ENCODE results near the gene SEPTIN10.

DNA sequence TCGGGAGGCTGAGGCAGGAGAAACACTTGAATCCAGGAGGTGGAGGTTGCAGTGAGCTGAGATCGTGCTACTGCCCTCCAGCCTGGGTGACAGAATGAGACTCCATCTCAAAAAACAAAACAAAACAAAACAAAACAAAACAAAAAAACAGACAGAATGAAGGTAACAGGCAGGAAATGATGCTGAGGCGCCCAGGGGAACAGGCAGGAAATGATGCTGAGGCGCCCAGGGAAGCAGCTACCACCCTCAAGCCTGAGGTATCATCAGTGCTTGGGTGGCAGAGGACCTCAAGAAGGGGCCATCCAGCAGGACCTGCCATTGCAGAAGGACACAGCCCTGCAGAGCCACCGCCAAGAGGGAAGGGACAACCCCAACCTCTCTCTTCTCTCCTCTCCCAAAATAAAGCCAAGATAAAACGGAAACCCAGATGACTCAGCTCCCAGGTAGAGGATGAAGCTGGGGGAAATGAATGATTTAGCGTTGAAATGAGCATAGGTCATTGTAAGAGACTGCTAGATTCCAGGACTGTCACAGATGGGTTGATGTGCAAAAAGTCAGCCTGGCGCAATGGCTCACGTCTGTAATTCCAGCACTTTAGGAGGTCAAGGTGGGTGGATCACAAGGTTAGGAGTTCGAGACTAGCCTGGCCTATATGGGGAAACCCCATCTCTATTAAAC, 19.7 kb upstream of the SEPTIN10 start:
- TF ChIP-seq, protein P1, sequence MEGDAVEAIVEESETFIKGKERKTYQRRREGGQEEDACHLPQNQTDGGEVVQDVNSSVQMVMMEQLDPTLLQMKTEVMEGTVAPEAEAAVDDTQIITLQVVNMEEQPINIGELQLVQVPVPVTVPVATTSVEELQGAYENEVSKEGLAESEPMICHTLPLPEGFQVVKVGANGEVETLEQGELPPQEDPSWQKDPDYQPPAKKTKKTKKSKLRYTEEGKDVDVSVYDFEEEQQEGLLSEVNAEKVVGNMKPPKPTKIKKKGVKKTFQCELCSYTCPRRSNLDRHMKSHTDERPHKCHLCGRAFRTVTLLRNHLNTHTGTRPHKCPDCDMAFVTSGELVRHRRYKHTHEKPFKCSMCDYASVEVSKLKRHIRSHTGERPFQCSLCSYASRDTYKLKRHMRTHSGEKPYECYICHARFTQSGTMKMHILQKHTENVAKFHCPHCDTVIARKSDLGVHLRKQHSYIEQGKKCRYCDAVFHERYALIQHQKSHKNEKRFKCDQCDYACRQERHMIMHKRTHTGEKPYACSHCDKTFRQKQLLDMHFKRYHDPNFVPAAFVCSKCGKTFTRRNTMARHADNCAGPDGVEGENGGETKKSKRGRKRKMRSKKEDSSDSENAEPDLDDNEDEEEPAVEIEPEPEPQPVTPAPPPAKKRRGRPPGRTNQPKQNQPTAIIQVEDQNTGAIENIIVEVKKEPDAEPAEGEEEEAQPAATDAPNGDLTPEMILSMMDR (IDR thresholded peaks at IDR 0.05), result no peak
- TF ChIP-seq POLR2A (IDR thresholded peaks at IDR 0.05), result no peak
